Cerebellar cortex (tissue), 1 donor: ENCODE measurements around the gene NAA35.
"Not testable (repeated sequence)": the region's sequence is repeated elsewhere in the genome, so short reads cannot be mapped to it uniquely, and the experiment has no call there.

Source experiments
- DNase-seq: peaks from one replicate; pipeline ENCODE4 v3.0.0-alpha.2; 2015; ENCODE audit warnings: low spot score

Gene NAA35

DNA sequence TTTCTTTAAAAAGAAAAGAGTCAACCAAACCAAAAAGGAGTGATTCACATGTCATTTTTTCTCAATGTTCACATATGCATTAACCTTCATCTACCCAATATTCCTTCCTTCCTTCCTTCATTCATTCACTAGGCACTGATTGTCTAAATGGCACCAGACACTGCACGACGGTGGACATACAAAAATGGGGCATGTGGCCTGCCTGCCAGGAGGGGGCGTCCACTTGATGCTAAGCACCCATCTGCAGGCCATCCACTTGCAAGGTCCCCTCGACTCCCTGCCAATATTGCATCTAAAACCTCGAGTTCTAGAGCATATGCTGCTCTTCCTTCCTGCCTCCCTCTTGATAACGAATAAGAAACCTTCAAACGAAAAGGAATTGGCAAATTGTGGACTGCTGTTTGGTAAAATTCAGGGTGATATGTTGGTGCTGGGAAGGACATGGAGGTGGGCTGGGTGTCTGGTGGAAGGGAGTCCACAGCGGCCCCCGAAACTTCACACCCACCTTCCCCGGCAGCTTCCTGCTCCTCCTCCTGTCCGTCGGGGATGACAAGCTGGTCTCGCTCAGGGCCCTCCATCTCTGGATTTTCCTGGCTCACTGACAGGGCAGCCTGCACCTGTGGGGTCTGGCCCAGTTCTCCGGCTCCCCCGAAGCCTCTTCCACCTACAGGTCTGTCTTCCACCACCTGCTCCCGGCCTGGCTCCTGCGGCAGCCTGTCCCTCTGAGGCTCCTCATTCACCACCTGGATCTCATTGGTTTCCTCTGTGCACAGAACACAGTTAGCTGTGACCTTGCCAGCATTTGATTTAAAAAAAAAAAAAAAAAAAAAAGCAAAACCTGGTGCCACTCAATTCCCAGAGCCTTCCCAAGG is 94.2 kb downstream of the NAA35 start:
- DNase-seq: peak; percentile 71

DNA sequence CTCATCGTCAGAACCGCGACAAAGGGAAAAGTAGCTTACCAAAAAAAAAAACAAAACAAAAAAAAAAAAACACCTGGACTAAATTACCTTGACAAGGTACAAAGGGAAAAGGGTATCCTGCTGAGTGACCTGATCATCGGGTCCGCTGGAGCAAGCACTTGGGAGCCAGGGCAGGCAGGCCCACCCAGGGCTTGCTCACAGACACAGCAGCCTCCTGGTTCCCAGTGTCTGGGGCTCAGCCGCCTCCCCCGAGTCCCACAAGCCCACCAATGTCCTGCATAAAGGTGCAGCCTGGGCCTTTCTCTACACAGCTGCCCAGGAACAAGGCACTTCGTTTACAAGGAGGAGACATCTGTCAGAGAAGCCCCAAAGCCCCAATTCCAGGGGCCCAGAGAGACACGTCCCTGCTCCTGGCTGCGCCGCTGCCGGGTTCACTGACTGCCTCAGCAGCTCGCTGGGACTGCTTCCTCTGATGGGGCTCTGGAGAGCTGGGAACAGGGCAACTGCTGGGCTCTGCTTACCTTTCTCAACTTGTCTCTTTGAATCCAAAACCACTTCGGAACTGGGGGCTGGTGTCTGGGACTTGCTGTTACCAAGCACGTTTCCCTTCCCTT is 95.0 kb downstream of the NAA35 start:
- no peak for DNase-seq

DNA sequence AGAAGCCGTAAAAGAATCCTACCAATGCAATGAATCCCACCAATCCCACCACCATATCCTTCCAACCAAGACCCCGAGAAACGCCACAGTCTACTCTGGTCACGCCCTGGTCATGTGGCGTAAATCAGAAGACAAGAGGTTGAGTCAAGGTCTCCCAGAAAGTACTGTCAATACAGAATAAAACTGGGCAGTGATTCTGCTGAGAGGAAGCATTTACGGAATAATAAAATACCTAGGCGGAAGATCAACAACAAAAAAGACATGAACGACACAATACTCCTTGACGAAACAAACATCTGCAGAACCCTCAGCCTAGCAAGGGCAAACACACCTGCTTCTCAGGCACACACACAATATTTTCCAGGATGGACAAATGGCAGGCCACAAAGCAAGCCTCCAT is 95.6 kb downstream of the NAA35 start:
- DNase-seq: no peak

DNA sequence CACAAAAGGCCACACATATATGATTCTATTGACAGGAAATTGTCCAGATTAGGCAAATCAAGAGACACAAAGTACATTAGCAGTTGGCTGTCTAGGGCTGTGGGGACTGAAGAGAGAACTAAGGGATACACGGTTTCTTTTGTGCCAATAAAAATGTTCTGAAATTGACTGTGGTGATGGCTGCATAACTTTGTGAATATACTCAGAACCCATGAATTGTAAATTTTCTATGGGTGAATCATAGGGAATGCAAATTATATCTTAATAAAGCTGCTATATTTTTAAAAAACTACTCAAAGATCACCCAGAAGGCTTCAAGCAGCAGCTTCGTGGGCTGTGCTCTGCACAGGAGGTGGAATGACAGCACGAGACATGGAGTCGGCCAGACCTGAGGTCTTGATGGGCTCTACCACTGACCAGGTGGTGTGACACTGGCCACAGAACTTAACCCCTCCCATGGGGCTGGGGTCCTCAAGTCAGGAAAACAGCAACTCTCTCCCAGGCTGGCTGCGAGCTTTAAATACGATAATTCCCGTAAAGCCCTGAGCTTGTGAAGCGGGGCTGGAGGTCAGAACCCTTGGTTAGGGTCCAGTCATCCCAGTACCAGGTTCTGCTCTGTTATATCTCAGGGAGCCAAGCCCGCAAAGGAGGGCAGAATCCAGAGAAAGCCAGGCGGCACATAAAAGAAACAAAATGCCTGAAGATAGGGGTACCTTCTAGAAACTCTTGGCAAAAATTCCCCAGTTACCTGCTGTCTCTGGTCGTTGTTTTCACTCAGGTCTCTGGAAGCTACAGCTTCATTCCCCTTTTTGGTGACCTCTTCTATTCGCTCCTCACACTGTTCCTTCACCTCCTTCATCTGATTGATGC is 99.3 kb downstream of the NAA35 start:
- DNase-seq: no peak

- DNase-seq: no peak
Measured at GRCh38 chr9:86040861-86041155, 99.9 kb downstream of the NAA35 start.

DNA sequence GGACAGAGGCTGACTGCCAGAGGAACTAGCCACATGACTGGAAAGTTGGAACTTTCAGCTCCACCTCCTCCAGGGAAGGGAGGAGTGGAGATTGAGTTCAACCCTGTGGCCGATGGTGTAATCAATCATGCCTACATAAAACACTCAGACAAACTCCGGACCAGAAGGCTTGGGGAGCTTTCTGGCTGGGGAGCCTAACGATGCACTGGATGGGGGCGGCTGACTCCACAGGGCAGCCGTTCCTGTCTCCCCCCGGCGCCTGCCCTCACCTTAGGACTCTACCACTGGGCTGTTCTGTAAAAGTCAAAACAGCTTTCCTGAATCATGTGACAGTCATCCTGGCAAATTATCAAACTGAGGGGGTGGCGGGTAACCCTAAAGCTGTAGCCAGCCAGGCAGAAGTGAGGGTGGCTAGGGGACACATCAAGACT is 100.4 kb downstream of the NAA35 start:
- DNase-seq: no peak

DNA sequence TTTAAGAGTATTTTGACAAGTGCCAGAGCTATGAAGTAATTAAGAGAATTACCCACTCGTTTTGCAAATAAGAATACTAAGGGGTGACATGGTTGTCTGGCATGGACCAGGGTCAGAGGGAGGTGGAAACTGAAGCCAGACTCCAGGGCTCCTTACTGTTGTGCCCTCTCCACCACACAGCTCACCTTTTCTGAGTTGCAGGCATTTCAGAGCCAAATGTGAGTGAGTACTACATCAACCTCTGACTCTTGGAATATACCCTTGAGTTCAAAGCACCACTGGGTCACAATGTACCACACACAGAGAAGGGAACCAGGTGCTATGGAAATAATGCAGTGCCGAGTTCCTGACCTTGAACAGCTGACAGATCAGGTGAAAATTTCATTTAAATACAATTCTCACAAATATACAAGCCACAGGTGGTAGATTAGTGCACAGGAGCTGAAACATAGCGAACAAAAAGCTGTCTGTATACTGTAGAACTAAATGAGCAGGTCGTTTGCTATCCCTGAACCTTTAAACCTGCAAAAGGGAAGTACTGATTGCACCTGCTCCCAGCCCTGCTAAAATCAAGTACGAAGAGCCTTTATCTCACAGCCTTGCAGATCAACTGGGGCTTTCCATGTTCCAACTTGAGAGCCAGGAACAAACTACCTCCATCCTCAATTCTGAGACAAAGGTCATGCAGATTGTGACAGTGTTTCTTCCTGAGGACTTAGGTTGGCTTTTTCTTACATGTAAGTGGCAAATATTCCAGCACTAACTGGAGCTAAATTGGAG is 101.4 kb downstream of the NAA35 start:
- DNase-seq: no peak

GRCh38 chr9:86043586-86043985 is 102.6 kb downstream of the NAA35 start:
- no peak for DNase-seq

- DNase-seq: no peak
Measured at GRCh38 chr9:86043999-86044398, 103.1 kb downstream of the NAA35 start.

DNA sequence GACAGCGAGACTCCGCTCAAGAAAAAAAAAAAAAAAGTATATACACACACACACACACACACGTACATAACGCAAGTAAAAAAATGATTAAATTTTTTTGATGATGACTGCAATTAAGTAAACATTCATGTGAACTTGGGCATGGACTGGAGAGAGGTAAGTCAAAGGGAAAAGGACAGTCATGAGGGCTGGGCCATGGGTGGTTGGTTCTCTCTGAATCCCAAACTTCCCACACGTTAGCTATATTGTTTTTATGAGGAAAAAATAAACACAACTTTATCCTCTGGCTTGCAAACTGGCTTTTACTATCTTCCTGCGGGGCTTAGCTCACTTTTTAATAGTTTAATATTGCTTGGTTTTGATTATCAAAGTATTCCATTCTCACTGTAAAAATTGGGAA is 104.7 kb downstream of the NAA35 start:
- DNase-seq: no peak

DNA sequence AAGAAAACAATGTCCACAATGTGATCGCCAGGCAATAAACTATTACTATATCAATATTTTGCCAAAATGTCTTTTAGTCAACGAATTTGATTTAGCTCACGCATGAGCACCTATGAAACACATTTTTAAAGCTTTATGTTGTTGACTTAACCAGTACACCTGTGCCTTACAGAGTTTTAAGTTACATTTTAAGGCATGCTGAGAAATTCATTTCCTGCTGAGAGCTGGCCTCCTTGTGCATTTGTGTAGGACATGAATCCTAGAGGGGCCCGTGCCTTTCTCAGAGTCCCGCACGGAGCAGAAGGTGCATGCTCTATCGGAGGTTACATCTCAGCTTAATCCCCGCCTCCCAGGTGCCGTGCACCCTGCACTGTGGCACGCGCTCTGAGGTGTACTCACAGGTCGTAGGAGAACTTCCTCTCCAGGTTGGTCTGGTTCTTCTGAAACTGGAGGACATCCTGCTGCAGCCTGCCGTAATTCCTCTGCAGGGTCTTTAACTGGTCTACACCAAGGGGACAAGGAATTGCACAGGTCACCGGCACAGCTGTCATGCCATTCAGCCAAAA is 105.2 kb downstream of the NAA35 start:
- DNase-seq: no peak

DNA sequence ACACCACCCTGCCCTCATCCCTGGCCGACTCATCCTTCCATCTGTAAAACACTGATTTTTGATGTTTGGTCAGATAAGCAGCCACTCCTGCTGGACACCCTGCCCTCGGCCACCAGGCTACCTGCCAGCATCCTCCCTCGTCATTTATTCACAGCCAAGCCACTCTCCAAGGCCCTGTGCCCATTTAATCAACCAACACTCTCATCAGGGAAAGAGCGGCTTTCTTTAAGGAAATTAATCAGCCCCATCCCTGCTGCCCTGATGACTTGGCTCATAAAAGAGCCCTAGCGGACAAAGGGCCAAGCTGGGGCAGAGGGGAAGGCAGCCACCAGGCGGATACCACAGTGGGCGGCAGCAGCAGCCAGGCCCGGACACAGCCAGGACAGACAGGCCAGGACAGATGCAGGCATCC is 106.0 kb downstream of the NAA35 start:
- peak; percentile 87 for DNase-seq

GRCh38 chr9:86047361-86047760 is 106.4 kb downstream of the NAA35 start:
- no peak for DNase-seq

DNA sequence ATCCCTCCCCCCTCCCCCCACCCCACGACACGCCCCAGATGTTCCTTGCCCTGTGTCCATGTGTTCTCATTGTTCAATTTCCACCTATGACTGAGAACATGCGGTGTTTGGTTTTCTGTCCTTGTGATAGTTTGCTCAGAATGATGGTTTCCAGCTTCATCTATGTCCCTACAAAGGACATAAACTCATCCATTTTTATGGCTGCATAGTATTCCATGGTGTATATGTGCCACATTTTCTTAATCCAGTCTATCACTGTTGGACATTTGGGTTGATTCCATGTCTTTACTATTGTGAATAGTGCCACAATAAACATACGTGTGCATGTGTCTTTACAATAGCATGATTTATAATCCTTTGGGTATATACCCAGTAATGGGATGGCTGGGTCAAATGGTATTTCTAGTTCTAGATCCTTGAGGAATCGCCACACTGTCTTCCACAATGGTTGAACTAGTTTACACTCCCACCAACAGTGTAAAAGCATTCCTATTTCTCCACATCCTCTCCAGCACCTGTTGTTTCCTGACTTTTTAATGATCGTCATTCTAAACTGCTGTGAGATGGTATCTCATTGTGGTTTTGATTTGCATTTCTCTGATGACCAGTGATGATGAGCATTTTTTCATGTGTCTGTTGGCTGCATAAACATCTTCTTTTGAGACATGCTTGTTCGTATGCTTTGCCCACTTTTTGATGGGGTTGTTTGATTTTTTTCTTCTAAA is 107.2 kb downstream of the NAA35 start:
- not testable (repeated sequence) for DNase-seq

DNA sequence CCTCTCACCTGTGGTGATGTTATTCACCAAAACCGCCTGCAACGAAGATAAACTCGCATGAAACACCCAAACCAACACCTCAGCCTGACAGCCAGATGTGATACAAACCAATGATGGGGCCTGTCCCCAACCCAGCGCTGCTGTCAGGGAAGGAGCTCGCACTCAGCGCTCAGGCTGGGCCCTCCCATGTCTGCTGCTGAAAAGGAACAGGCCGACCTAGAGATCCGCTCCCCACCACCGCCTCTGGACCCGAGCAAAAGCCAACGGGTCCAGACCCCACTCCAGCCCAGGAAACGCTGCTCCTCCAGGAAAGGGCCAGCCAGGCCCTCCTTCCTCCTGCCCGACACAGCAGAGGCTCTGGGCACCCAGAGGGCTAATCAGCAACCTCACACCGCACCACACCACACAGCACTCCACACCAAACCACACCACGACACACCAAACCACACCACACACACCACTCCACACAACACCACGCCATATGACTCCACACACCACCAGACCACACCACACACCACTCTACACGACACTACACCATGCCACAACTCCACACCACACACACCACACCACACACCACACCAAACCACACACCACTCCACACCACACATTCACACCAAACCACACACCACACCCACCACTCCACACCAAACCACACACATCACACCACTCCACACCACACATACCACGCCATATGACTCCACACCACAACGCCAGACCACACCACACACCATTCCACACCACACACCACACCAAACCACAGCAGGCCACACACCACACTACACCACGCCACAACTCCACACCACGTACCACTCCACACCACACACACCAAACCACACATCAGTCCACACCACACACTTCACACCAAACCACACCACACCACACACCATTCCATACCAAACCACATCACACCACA is 111.9 kb downstream of the NAA35 start:
- DNase-seq: no peak

DNA sequence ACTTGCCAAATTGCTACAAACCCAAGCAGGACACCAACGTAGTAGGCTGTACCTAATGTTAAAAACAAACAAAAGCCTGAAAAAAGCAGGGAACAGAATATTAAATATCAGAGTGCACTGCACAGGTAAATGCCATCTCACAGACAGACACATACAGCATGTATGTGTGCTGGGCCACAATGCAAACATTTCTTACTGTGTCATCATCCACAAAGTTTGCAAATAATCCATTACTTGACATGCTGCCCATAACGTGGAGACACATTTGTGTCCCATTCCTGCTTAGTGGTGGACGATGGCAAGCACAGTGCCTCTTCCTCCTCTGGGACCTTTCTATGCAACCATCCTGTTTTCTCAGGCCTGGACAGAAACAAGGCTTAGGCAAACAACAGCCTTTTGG is 113.7 kb downstream of the NAA35 start:
- DNase-seq: no peak

GRCh38 chr9:86057491-86057890 is 116.5 kb downstream of the NAA35 start:
- DNase-seq: no peak

GRCh38 chr9:86061972-86062739 is 121.2 kb downstream of the NAA35 start:
- DNase-seq: no peak
